Left renal cortex interstitium (tissue), 4 donors: ENCODE measurements around the gene NUAK1. TPM values are rescaled to one million over a fixed set of nuclear protein-coding genes. Genes with fewer than 3 reads are reported as not detected.
"Not testable (repeated sequence)": the region's sequence is repeated elsewhere in the genome, so short reads cannot be mapped to it uniquely, and the experiment has no call there.

Experiments used
- DNase-seq, 4 donors: peaks; one replicate each; pipeline ENCODE4 v3.0.0-alpha.2; 2013; ENCODE audit warnings: low read depth in 4 of 4, low spot score in 2 of 4, missing footprints in 1 of 4
- polyA plus RNA-seq, 4 donors: library from polyadenylated mRNA; unstranded; fragments of 120-200 nt; gene quantifications; one replicate each; pipeline ENCODE4 v1.2.1, GENCODE V29; 2013; ENCODE audit not compliant: insufficient read length in 4 of 4

Gene NUAK1
- polyA plus RNA-seq, 4 donors: 9.3 to 10.7 (median 10.1) TPM

DNA sequence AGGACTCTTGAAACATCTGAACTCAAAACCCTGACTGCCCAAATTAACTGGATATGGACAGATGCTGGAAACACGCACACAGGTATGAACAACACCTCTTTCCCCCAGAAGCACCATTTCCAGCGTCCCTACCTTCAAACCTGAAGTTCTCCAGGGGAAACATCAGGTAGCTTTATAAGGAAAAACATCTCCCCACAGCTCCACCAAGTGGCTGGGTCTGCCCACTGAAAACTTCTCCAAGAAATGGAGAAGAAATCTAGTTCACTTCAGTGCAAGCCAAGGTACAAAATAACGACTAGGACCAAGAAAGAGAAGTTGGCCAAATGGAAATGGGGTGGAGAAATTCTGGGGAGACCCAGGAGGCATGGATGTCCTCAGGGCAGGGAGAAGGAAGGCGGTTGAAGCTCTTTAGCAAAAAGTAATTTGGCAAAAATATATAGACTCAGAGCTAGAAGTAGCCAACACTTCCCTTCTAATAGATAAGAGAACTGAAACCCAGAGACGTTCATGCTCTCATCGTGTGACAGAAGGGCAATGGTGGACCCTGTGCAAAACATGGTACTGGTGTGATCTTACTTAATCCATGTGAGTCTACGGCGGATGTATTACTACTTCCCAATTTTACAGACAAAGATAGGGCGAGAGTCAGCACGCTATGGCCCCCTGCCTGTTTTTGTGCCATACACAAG is 10.5 kb upstream of the NUAK1 start:
- DNase-seq: no peak

DNA sequence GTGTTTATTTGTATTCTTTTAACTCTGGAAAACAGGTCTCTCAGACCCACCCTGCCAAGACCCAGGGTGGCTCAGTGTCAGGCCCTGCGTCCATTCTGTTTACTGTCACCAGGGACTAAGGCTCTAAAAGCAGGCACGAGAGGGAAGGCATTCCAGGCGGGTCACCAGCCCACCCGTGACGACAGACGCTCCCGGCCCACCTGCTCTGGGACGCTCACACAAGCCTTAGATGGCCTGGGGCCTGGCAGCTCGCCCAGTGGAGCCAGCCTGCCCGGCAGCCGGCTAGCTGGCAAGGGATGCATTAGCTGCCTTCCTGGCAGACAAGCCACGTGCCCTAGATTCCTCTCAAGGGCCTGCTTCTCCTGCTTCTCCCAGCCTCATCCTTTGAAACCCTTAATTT is 9.2 kb upstream of the NUAK1 start:
- no peak for DNase-seq

DNA sequence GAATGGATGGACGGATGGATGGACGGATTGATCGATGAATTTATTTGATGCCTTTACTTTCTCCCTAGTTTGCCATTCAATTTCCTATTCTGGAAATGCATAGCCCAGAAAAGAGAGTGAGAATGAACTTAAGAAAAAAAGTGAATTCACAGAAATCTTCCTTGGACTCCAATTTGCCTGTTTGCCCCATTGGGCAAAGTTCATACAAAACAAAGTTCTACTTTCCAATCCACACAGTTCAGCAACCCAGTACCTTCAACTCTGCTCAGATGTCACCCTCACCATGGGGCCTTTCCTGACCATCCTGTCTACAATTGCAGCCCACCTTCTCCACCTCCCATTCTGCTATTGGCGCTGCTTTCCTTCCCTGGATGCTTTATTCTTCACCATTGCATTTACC is 8.2 kb upstream of the NUAK1 start:
- no peak for DNase-seq

DNA sequence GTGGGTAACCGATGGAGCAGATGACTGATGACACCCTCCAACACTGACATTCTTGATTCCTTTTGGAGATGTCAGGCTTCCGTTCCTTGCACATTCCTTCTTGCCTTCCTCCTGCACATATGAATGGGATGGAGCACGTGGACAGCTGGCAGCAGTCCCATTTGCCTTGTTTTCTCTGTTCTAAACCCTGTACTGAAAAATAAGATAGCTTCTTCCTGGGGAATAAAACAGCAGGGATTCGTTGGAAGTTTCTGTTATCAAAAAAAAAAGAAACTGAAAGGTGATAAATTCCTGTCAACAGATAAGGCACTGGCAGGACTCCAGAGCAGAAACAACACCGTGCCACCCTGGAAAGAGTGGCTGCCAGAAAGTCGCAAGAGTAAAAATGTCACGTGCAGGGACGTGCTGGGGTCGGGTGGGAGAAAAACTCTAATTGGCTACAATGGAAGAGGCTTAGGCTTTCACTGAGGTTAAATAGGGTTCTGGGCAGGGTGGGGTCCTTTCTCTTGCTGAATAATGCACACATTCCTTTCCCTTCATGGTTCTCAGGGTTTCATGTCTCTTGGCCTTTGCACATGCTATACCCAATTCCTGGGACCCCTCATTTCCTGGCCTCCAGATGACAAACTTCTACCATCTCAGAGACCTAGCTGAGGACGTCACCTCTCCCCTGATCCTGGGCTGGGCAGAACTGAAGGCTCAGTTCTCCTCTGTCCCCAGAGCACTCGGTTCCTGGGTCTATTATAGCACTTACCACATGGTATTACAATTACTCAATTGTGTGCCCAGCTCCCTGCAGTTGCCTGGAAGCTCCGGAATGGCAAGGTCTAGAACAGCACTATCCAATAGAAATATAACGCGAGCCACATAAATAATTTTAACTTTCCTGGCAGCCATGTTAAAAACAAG is 7.0 kb upstream of the NUAK1 start:
- no peak for DNase-seq

DNA sequence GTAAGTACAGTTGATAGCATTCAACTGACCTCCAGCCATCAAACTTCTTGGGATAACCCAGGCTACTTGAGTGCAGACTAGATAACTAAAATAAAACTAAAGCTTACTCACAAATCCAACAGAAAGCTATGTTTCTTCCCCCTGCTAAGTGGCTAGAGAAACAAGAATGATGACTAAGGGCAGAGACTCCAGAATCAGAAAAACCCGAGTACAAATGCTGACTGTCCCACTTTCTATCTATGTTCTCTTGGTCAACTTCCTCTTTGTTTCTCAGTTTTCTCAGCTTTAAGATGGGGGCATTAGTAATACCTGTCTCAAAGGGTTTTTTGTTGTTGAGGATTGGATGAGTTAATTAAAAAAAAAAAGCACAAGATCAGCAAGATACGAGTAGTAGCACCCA is 6.1 kb upstream of the NUAK1 start:
- no peak for DNase-seq

DNA sequence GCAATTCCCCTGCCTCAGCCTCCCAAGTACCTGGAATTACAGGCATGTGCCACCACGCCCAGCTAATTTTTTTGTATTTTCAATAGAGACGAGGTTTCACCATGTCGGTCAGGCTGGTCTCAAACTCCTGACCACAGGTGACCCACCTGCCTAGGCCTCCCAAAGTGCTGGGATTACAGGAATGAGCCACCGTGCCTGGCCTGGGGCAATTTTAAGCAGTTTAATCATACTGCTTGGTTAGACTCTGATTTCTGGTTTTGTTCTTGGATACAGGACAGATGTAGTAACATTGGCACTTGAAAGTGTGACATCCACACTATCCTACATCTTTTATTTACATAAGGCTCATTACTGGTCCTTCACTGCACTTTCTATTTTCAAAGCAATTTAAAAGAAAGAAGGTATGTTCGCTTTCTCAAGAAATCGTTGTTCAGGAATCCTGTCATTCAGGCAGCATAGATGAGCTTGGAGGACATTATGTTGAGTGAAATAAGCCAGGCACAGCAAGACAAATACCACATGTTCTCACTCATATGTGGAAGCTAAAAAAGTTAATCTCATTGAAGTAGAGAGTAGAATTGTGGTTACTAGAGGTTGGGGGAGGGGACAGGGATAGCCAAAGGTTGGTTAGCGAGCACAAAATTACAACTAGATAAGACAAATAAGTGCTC is 4.0 kb upstream of the NUAK1 start:
- DNase-seq: no peak

DNA sequence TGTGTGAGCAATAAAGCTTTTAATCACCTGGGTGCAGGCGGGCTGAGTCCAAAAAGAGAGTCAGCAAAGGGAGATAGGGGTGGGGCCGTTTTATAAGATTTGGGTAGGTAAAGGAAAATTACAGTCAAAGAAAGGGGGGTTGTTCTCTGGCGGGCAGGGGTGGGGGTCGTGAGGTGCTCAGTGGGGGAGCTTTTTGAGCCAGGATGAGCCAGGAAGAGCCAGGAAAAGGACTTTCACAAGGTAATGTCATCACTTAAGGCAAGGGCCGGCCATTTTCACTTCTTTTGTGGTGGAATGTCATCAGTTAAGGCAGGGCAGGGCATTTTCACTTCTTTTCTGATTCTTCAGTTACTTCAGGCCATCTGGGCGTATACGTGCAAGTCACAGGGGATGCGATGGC is 3.2 kb upstream of the NUAK1 start:
- DNase-seq: not testable (repeated sequence)

DNA sequence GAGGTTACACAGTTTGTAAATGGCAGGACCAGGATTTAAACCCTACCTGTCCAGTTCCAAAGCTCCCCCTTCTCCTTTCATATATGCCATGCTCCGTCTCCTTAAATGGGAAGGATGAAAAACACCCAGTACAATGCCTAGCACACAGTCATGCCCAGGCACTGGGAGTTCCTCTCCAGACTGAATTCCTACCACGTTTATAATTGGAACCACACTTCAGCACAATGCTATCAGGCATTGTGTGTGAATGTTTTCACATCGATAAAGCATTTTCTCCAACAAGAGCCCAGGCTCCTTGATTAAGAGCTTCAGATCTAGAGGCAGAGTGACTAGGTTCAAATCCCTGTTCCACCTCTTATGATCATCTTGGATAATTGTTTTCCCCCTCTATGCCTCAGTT is 2.7 kb upstream of the NUAK1 start:
- no peak for DNase-seq

DNA sequence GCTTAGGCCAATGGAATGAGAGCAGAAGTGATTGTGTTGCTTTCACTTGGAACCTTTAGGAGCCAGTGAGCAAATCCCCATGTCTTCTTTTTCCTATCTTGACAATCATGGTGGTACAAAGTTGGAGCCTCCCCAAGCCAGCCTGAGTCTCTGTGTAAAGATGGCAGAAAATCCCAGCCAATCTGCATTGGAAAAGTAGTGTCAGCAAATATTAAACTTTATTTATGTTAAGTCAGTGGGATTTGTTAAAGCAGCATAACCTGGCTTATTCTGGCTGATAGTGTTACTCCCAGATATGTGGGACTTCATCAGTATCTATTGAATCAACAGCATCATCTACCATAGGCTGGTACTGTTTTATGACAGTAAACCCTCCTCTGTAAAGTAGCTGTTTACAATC is 2.2 kb upstream of the NUAK1 start:
- no peak for DNase-seq

DNA sequence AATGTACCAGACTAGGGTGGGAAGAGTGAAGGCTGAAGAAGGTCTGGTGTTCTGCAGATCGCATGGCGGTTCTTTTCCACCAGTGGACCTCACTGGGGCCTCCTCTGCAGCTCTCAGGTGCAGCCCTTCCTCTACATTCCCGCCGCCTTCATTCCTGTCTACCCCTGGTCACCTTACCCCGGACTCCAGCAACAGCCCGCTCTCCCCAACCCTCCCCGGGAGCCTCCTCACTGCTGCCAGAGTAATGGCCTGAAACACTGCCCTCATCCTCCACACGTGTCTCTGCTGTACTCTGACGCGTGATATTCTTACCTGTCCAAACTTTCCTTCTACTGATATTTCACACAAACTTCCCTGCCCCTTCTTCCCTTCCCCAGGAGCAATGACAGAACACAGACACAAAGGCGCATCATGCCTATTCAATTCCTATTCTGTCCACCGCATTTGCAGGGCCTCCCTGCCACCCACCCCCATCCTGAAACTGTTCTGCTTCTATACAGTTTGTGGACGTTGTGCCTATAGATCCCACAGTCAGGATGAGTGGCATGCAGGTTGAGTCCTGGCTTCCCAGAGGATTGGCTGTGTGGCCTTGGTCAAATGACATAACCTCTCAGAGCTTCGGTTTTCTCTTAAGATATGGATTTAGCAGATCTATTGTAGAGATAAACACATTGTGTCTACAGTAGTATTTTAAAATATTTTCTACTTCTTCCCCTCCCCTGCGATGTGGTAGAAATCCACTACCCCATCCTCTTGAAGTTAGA is 1.7 kb upstream of the NUAK1 start:
- DNase-seq: no peak

DNA sequence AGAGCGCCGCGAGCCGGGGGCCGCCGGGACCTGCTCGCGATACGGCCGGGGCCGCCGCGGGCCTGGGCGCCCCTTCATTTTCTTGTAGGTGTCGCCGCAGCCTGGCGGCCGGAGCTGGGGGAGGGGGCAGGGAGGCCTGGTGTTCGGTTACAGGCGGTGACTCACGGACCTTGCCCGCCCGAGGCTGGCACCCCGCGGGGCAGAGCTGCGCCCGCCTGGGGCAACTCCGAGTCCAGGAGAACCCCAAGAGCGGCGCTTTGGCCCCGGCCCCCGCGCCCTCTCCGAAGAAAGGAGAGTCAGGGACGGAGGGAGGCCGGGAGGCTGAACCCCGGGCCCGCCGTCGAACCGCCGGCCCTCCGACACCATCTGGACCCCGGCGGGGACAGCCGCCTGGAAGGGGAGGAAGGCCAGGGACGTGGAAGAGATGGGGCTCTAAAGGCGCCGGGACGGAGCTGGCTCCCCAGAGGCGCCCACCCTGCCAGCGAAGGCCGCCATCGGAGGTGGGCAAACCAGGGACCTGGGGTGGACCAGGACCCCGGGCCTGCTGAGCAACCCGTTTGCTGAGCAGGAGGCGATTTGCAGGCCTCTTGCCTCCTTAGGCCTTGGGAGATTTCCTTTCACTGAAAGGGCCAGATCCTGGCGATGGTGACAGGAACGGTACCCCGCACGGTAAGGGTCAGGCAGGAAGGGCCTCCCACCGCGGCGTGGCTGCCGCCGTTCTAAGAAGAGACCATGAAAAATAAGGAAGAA is 843 bp upstream of the NUAK1 start:
- peak in 1 of 4 donors; percentile 56 for DNase-seq

DNA sequence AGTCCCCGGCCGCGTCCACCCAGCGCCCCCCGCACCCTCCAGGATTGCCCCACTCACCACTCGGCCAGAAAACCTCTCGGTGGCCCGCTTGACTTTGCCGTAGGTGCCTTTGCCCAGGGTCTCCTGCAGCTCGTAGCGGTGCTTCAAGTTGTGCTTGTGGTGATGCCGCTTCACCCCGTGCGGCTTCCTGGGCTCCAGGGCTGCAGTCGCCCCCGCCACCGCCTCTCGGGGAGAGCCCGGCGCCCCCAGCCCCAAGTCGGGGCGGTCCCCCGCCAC is 459 bp downstream of the NUAK1 start:
- DNase-seq: no peak

DNA sequence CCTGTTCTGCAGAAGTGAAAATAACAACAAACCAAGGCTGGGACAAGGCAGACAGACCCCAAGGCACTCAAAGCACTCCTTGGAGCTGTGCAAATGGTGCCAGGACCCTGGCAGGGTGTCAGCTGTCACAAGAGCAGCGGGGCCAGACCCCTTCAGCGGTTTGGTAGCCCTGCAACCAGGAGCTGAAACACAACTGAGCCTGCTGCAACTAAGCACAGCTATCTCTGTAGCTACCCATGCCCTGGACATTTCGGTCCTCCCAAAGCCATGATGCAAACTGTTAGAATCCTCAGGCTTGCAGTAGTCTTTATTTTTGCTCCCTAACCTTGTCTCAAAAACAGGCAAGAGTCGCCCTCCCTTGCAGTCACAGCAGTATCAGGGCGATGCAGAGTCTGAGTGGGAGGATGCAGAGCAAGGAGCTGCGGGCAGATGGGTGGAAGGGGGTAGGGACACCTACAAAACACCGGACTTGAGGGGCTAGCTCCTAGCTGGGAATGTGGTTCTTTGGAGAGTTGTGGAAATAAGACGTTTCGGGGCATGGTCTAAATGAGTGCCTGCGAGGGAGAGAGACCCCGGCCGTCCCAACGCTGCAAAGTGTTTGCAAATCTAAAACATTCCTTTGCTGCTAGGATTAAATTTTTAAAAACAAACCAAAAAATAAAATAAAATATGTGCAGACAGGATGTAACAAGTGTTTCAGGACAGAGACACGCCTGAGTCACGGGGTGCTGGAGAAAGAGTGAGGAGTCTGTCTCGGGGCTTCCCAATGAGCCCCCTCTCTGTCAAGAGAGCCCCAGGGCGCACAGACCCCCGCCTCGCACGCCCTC is 1.0 kb downstream of the NUAK1 start:
- DNase-seq: no peak

DNA sequence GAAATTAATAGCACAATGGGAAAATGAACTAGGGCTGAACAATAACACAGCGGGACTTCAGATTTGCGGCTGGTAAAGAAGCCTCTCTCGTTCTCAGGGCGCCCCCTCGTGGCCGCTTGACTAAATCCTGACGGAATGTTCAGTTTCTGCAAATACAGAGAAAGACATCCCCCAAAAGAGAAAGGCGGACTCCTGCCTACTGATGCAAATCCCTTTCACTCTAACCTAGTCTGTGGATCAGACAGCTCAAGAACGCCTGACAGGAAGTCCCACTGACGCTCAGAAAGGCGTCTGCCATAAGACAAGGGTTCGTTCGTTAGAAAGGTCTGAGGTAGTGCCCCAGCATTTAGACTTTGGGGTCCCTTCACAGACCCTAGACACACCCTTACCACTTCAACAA is 2.5 kb downstream of the NUAK1 start:
- peak in 1 of 4 donors; percentile 85 for DNase-seq

DNA sequence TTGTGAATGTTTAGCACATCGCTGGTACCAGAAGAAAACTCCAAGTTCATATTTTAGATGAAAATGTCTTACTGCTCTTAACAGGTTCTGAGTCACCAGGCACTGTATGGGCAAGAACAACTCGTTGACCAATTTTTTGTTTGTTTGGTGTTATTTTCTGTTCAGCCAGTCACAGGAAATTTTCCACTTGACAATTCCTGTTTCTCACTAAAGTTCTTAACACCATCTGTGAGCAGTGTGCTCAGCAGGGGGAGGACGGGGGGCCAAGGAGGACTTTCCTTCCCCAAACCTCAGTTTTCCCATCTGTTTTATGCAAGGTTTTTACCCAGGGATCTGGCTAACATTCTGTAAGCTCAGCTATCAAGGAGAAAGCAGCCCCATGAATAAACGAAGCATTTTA is 3.0 kb downstream of the NUAK1 start:
- no peak for DNase-seq

DNA sequence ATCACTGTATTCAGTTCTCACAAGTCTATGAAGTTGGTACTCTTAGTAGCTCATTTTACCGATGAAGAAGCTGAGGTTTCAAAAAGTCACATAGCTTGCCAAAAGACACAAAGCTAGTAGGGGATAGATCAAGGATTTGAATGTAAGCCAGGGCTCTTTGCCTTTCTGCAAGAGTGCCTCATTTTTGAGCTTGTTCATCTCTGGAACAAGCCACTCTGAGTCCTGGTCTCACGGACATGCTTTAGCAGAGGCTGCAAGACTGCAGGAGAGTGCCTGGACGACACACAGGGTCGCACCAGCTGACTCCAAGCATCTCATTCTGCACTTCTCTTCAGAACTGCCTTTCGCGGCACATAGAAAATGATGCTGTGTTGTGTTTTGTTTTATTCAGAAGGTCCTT is 3.7 kb downstream of the NUAK1 start:
- no peak for DNase-seq

DNA sequence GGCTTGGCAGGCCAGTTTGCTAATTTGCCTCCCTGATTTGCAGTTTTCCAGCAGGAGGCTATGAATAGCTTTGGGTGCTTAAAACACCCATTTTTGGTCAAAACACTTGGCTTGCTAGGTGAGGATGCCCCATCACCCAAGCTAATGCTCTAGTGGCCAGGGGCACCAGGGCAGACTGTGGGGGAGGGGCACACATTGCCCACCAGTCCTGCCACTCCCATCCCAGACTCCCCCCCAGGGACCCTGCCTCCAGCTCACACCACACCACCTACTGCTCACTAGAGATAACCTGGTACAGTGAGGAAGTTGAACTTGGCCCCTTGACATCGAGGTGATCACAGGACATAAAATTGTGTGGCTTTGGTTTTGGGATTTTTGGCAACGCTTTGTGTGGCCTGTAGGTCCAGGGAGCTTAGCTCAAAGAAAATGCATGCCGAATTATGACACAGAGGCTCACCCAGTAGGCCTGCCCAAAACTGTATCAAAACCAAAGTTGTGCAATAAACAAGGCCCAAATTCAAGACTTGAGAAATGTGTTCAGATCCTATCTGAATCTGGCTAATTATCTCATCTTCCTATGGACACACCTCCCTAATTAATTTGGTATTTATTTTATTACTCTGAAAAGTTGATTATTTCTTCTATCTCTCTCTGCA is 4.3 kb downstream of the NUAK1 start:
- no peak for DNase-seq

DNA sequence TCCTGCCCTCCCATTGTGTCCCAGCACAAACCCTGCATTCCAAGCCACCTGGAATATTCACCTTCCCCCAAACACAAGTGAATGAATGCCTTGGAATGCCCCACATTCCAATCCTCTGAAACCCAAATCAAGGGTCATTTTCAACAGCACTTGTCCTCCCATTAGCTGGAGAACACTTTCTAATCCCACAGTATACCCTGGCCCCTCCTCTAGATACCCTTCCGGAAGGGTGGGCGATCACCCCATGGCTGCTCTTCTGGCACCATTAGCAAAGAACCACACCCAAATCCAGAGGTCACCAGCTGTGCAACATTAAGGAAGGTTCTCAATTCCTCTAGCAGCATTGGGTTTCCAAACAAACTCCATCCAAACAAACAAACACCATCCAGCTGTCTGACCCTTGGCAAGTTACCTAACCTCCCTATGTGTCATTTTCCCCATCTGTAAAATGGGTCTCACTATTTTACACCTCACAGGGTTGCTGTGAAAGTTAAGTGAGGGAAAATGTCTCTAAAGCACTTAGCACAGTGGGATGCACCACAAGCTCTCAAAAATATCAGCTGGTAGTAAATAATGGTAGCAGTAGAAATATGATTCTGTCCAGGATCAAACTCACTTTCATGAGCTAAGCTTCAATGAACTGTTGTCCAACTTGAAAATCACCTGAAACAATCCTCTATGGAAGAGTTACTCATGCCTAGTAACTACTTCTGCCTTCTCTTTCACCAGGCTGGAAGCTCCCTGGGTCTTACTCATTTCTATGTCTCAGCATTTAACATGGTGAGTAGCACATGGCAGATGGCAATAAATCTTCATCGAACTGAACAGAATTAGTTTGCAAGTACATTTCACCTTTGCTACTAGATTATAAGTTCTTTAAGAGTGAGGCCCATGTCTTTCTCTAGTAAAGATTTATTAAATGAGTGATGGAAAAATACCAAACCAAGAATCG is 5.3 kb downstream of the NUAK1 start:
- no peak for DNase-seq
